Activated naive CD8-positive, alpha-beta T cell treated with anti-CD3 and anti-CD28 coated beads, Interleukin-2, amount 50 U/mL, for 24 hours (primary cell): ENCODE results near the gene OR5V1.
"Not testable (repeated sequence)": the region's sequence is repeated elsewhere in the genome, so short reads cannot be mapped to it uniquely, and the experiment has no call there.

ENCODE experiments used
- ATAC-seq: fragments of 150-1000 bp; cut with Tn5 transposase; one replicate; pipeline ENCODE4 v1.10.0; 2021
- DNase-seq: peaks from one replicate; pipeline ENCODE4 v3.0.0; 2021
- H3K27ac Mint-ChIP-seq: one replicate; pipeline ENCODE4 v1.8.0; 2021; ENCODE audit warnings: mild to moderate bottlenecking, mixed read lengths
- H3K27me3 Mint-ChIP-seq: one replicate; pipeline ENCODE4 v1.8.0; 2021; ENCODE audit warnings: mixed read lengths
- H3K36me3 Mint-ChIP-seq: one replicate; pipeline ENCODE4 v1.8.0; 2021; ENCODE audit warnings: low read depth, mixed read lengths
- H3K4me1 Mint-ChIP-seq: one replicate; pipeline ENCODE4 v1.8.0; 2021; ENCODE audit warnings: mixed read lengths
- H3K4me3 Mint-ChIP-seq: one replicate; pipeline ENCODE4 v1.8.0; 2021; ENCODE audit warnings: mild to moderate bottlenecking, moderate library complexity, mixed read lengths
- H3K9me3 Mint-ChIP-seq: one replicate; pipeline ENCODE4 v1.8.0; 2021; ENCODE audit warnings: mixed read lengths

OR5V1 gene

GRCh38 chr6:29368765-29369164 is at the start of gene OR5V1:
TSS of gene OR5V1 (minus strand) at chr6:29368865. CDS start at chr6:29356195, 12,670 bp downstream.
- DNase-seq = no peak
- no peak within 1 kb of the TSS for H3K27ac Mint-ChIP-seq
- H3K4me3 Mint-ChIP-seq = no peak within 1 kb of the TSS
- no peaks in the 10 kb centered on the region for H3K4me1 Mint-ChIP-seq
- no peak for ATAC-seq
- H3K36me3 Mint-ChIP-seq = no peaks in the 10 kb centered on the region
- no peaks in the 10 kb centered on the region for H3K9me3 Mint-ChIP-seq
- peaks cover 29% of the 10 kb centered on the region for H3K27me3 Mint-ChIP-seq

GRCh38 chr6:29414588-29414987 is 45.9 kb upstream of the OR5V1 start, which contains the start of gene OR12D1:
TSS of gene OR12D1 (plus strand) at chr6:29414928.
- peaks cover 33% of the 10 kb centered on the region for H3K27me3 Mint-ChIP-seq
- DNase-seq (no peak), ATAC-seq (no peak)
- peaks cover 20% of the 10 kb centered on the region for H3K9me3 Mint-ChIP-seq
- H3K36me3 Mint-ChIP-seq = no peaks in the 10 kb centered on the region
- H3K4me1 Mint-ChIP-seq = no peaks in the 10 kb centered on the region
- no peak within 1 kb of the TSS for H3K4me3 Mint-ChIP-seq
- no peak within 1 kb of the TSS for H3K27ac Mint-ChIP-seq

GRCh38 chr6:29403801-29404200 is 35.1 kb upstream of the OR5V1 start:
- DNase-seq (no peak), ATAC-seq (no peak)
- H3K36me3 Mint-ChIP-seq = no peaks in the 10 kb centered on the region
- peaks cover 20% of the 10 kb centered on the region for H3K27me3 Mint-ChIP-seq
- no peaks in the 10 kb centered on the region for H3K4me1 Mint-ChIP-seq
- H3K9me3 Mint-ChIP-seq = no peaks in the 10 kb centered on the region
- H3K4me3 Mint-ChIP-seq = no peak overlapping the region
- no peak overlapping the region for H3K27ac Mint-ChIP-seq

- no peak overlapping the region for H3K27ac Mint-ChIP-seq
- H3K27me3 Mint-ChIP-seq = peaks cover 26% of the 10 kb centered on the region
- H3K9me3 Mint-ChIP-seq = no peaks in the 10 kb centered on the region
- DNase-seq = no peak
- no peak for ATAC-seq
- no peaks in the 10 kb centered on the region for H3K4me1 Mint-ChIP-seq
- no peaks in the 10 kb centered on the region for H3K36me3 Mint-ChIP-seq
- H3K4me3 Mint-ChIP-seq = no peak overlapping the region
Measured at GRCh38 chr6:29399525-29399924, 30.9 kb upstream of the OR5V1 start.

GRCh38 chr6:29395331-29395730 is 26.7 kb upstream of the OR5V1 start, which contains the start of gene OR12D2:
TSS of gene OR12D2 (plus strand) at chr6:29395631. CDS start at chr6:29396700, 1,069 bp downstream.
- Mint-ChIP-seq H3K9me3 (no peaks in the 10 kb centered on the region), H3K4me3 (no peak within 1 kb of the TSS), H3K27ac (no peak within 1 kb of the TSS), H3K27me3 (peaks cover 38% of the 10 kb centered on the region), H3K36me3 (no peaks in the 10 kb centered on the region), H3K4me1 (no peaks in the 10 kb centered on the region)
- ATAC-seq (no peak), DNase-seq (no peak)

- no peak for ATAC-seq
- H3K36me3 Mint-ChIP-seq = no peaks in the 10 kb centered on the region
- peaks cover 31% of the 10 kb centered on the region for H3K27me3 Mint-ChIP-seq
- H3K4me1 Mint-ChIP-seq = no peaks in the 10 kb centered on the region
- no peak overlapping the region for H3K4me3 Mint-ChIP-seq
- H3K27ac Mint-ChIP-seq = no peak overlapping the region
- no peak for DNase-seq
- no peaks in the 10 kb centered on the region for H3K9me3 Mint-ChIP-seq
Measured at GRCh38 chr6:29388533-29388932, 19.9 kb upstream of the OR5V1 start.

- Mint-ChIP-seq H3K27me3 (peaks cover 32% of the 10 kb centered on the region), H3K36me3 (no peaks in the 10 kb centered on the region), H3K4me3 (no peak overlapping the region), H3K4me1 (no peaks in the 10 kb centered on the region), H3K9me3 (no peaks in the 10 kb centered on the region), H3K27ac (no peak overlapping the region)
- no peak for DNase-seq
- ATAC-seq = no peak
Measured at GRCh38 chr6:29376003-29376402, 7.3 kb upstream of the OR5V1 start.

- Mint-ChIP-seq H3K36me3 (no peaks in the 10 kb centered on the region), H3K4me3 (no peak within 1 kb of the TSS), H3K4me1 (no peaks in the 10 kb centered on the region), H3K27me3 (peaks cover 36% of the 10 kb centered on the region), H3K9me3 (no peaks in the 10 kb centered on the region), H3K27ac (no peak within 1 kb of the TSS)
- no peak for ATAC-seq
- DNase-seq = no peak
Measured at GRCh38 chr6:29375191-29375590, 6.5 kb upstream of the OR5V1 start, which contains the start of gene OR12D3. TSS of gene OR12D3 (minus strand) at chr6:29375291. CDS start at chr6:29375287, 4 bp downstream.

GRCh38 chr6:29355603-29356002 is 13.1 kb downstream of the OR5V1 start:
- H3K4me3 Mint-ChIP-seq = no peak overlapping the region
- H3K36me3 Mint-ChIP-seq = no peaks in the 10 kb centered on the region
- DNase-seq (no peak), ATAC-seq (no peak)
- no peaks in the 10 kb centered on the region for H3K4me1 Mint-ChIP-seq
- H3K9me3 Mint-ChIP-seq = peaks cover 18% of the 10 kb centered on the region
- peaks cover 40% of the 10 kb centered on the region for H3K27me3 Mint-ChIP-seq
- no peak overlapping the region for H3K27ac Mint-ChIP-seq

GRCh38 chr6:29354980-29355379 is 13.7 kb downstream of the OR5V1 start:
- peaks cover 38% of the 10 kb centered on the region for H3K27me3 Mint-ChIP-seq
- H3K4me1 Mint-ChIP-seq = no peaks in the 10 kb centered on the region
- ATAC-seq (no peak), DNase-seq (no peak)
- no peak overlapping the region for H3K27ac Mint-ChIP-seq
- H3K4me3 Mint-ChIP-seq = no peak overlapping the region
- peaks cover 23% of the 10 kb centered on the region for H3K9me3 Mint-ChIP-seq
- no peaks in the 10 kb centered on the region for H3K36me3 Mint-ChIP-seq

GRCh38 chr6:29349348-29349747 is 19.3 kb downstream of the OR5V1 start:
- DNase-seq, H3K27ac Mint-ChIP-seq, ATAC-seq, H3K4me3 Mint-ChIP-seq, H3K36me3 Mint-ChIP-seq, H3K4me1 Mint-ChIP-seq: not testable (repeated sequence)
- peaks cover 44% of the 10 kb centered on the region for H3K27me3 Mint-ChIP-seq
- peaks cover 23% of the 10 kb centered on the region for H3K9me3 Mint-ChIP-seq

GRCh38 chr6:29345380-29345779 is 23.3 kb downstream of the OR5V1 start:
- no peaks in the 10 kb centered on the region for H3K36me3 Mint-ChIP-seq
- no peak overlapping the region for H3K4me3 Mint-ChIP-seq
- DNase-seq (no peak), ATAC-seq (no peak)
- H3K27me3 Mint-ChIP-seq = peaks cover 21% of the 10 kb centered on the region
- H3K4me1 Mint-ChIP-seq = no peaks in the 10 kb centered on the region
- H3K9me3 Mint-ChIP-seq = peaks cover 3% of the 10 kb centered on the region
- H3K27ac Mint-ChIP-seq = no peak overlapping the region

GRCh38 chr6:29336269-29336668 is 32.4 kb downstream of the OR5V1 start:
- Mint-ChIP-seq H3K4me3 (no peak overlapping the region), H3K9me3 (peaks cover 3% of the 10 kb centered on the region), H3K4me1 (peaks cover 12% of the 10 kb centered on the region), H3K36me3 (no peaks in the 10 kb centered on the region), H3K27me3 (peaks cover 40% of the 10 kb centered on the region), H3K27ac (no peak overlapping the region)
- ATAC-seq (no peak), DNase-seq (no peak)

- H3K27me3 Mint-ChIP-seq = peaks cover 30% of the 10 kb centered on the region
- no peaks in the 10 kb centered on the region for H3K36me3 Mint-ChIP-seq
- ATAC-seq (peak; percentile 69), DNase-seq (no peak)
- peak overlapping the region; percentile 33 for H3K27ac Mint-ChIP-seq
- H3K4me1 Mint-ChIP-seq = peaks cover 10% of the 10 kb centered on the region
- peaks cover 3% of the 10 kb centered on the region for H3K9me3 Mint-ChIP-seq
- no peak overlapping the region for H3K4me3 Mint-ChIP-seq
Measured at GRCh38 chr6:29332676-29333075, 36.0 kb downstream of the OR5V1 start.

GRCh38 chr6:29325777-29326176 is 42.9 kb downstream of the OR5V1 start:
- Mint-ChIP-seq H3K27me3 (peaks cover 23% of the 10 kb centered on the region), H3K27ac (no peak overlapping the region), H3K9me3 (no peaks in the 10 kb centered on the region), H3K36me3 (no peaks in the 10 kb centered on the region), H3K4me3 (no peak overlapping the region), H3K4me1 (no peaks in the 10 kb centered on the region)
- DNase-seq (no peak), ATAC-seq (no peak)

- H3K9me3 Mint-ChIP-seq, H3K36me3 Mint-ChIP-seq, H3K4me3 Mint-ChIP-seq, H3K4me1 Mint-ChIP-seq, ATAC-seq, DNase-seq, H3K27ac Mint-ChIP-seq: not testable (repeated sequence)
- peaks cover 25% of the 10 kb centered on the region for H3K27me3 Mint-ChIP-seq
Measured at GRCh38 chr6:29323332-29323731, 45.3 kb downstream of the OR5V1 start.
